ENCODE data around the gene CTCFL. TPM values are rescaled to one million over a fixed set of nuclear protein-coding genes. Genes with fewer than 3 reads are reported as not detected.

CTCFL gene
- total and polyA plus RNA-seq, 2 of the 13 experiments (the other 11 are each of a cell fraction or from before 2014, with no cell fraction given): 0.04 TPM; not detected in 1

- ChIA-PET POLR2A (interaction anchor here (0.8 to 5.6 kb wide), 16 partner anchors 13 to 828 kb away, joined by 3 to 96 read pairs (median 10); partner anchors contain the start of genes RAB22A, RBM38 and VAPB), CTCF (ENCODE audit: low intra/inter-chr PET ratio, low total read pairs) (interaction anchor here (0.6 to 1.2 kb wide), 2 partner anchors 23 to 152 kb away, joined by 3 read pairs; no protein-coding TSS in a partner anchor)
- peak; percentile 89 for DNase-seq (ENCODE audit: low spot score)
- Histone ChIP-seq H3K27me3 (ENCODE audit: control insufficient read depth in 1 of 2, insufficient read depth in 2 of 2, low read length in 2 of 2) (peaks cover 7 to 10% of the 10 kb centered on the region in 2 experiments; a peak in 4 of 5 replicates), H3K4me2 (ENCODE audit: low read depth, low read length) (peak within 1 kb of the TSS; percentile 77), H3K36me3 (replicated peaks in 1 of 2; ENCODE audit: control insufficient read depth in 1 of 2, insufficient read depth in 2 of 2, low read length in 2 of 2) (peaks cover 0 to 22% of the 10 kb centered on the region in 2 experiments; a peak in 2 of 5 replicates), H3K27ac (ENCODE audit: extremely low read length, insufficient read depth, low read length) (peak within 1 kb of the TSS; percentile 80), H3K4me1 (ENCODE audit: insufficient read depth, low read length) (peaks cover 100% of the 10 kb centered on the region), H4K20me1 (ENCODE audit: insufficient read depth, low read length) (no peaks in the 10 kb centered on the region; the same call in 1 of the 2 replicates), H3K9me3 (ENCODE audit: low read length) (no peaks in the 10 kb centered on the region), H3K4me3 (replicated peaks in 1 of 3; ENCODE audit: insufficient read depth in 1 of 3, low read depth in 2 of 3, low read length in 3 of 3) (peak within 1 kb of the TSS; percentile 47 to 68 (median 50)), H3K79me2 (ENCODE audit: insufficient read depth, low read length) (peaks cover 10% of the 10 kb centered on the region), H2AFZ (ENCODE audit: low read length) (no peak within 1 kb of the TSS), H3K9ac (ENCODE audit: insufficient read depth, low read depth, low read length) (peak within 1 kb of the TSS; percentile 76)
- peak; percentile 100 for FAIRE-seq
- no TSS peak for BruUV-seq (replicated peaks)
- intact Hi-C loops (cut with micrococcal nuclease; ENCODE audit: unreplicated experiment) (no loop called here), in situ Hi-C loops (cut with HindIII; ENCODE audit: extremely low pct_ligation_motif_present, low pct_unique_long_range_greater_than_20kb) (no loop called here)
- under 1% methylated on average over 14 of the region's 14 CpGs for WGBS (ENCODE audit: low lambda C conversion rate)
- peak; percentile 89 for ATAC-seq
- TF ChIP-seq ZNF746 (CRISPR knock-in tag; IDR thresholded peaks at IDR 0.05) (peak; percentile 78), SALL2 (CRISPR knock-in tag; IDR thresholded peaks at IDR 0.05) (no peak), ZNF512B (CRISPR knock-in tag; IDR thresholded peaks at IDR 0.05; ENCODE audit: borderline replicate concordance) (peak; percentile 95), SUZ12 (IDR thresholded peaks at IDR 0.05; ENCODE audit: low read depth, low read length) (no peak), ZNF451 (CRISPR knock-in tag; IDR thresholded peaks at IDR 0.05) (no peak), ZFP41 (CRISPR knock-in tag; IDR thresholded peaks at IDR 0.05; ENCODE audit: borderline replicate concordance) (no peak), ZNF501 (CRISPR knock-in tag; IDR thresholded peaks at IDR 0.05) (peak; percentile 96), MEIS1 (CRISPR knock-in tag; IDR thresholded peaks at IDR 0.05; ENCODE audit: borderline replicate concordance) (peak; percentile 93), MXD4 (CRISPR knock-in tag; IDR thresholded peaks at IDR 0.05) (no peak), FOSL1 (CRISPR knock-in tag; IDR thresholded peaks at IDR 0.05; ENCODE audit: borderline replicate concordance) (no peak), ATRX (CRISPR knock-in tag; IDR thresholded peaks at IDR 0.05; ENCODE audit: borderline replicate concordance) (no peak), PAWR (CRISPR knock-in tag; IDR thresholded peaks at IDR 0.05; ENCODE audit: borderline replicate concordance) (no peak), ZNF660 (CRISPR knock-in tag; IDR thresholded peaks at IDR 0.05; ENCODE audit: borderline replicate concordance, low read depth) (no peak), CTCF (CRISPR knock-in tag; IDR thresholded peaks at IDR 0.05) (no peak; the same call in 1 of the 2 replicates), ZBTB3 (CRISPR knock-in tag; IDR thresholded peaks at IDR 0.05; ENCODE audit: borderline replicate concordance, low read depth) (peak; percentile 86), JARID2 (CRISPR knock-in tag; IDR thresholded peaks at IDR 0.05; ENCODE audit: insufficient replicate concordance) (peak; percentile 77), ZSCAN30 (CRISPR knock-in tag; IDR thresholded peaks at IDR 0.05) (no peak), PBX3 (CRISPR knock-in tag; IDR thresholded peaks at IDR 0.05; ENCODE audit: borderline replicate concordance) (no peak)
Measured at GRCh38 chr20:57560554-57561355, 35.8 kb upstream of the CTCFL start, which contains the start of gene PCK1. TSS of gene PCK1 (plus strand) at chr20:57561110. CDS start at chr20:57561412, 302 bp downstream.
